GM18507 (cell line): ENCODE measurements around the gene TMEM43.
A peak's percentile ranks its signal among the peaks of the same experiment; 100 is the strongest.

Experiments used
- DNase-seq: peaks from one replicate; pipeline ENCODE4 v3.0.0; 2011; ENCODE audit warnings: low read depth; ENCODE audit not compliant: insufficient read length; ENCODE audit errors: extremely low spot score
- FAIRE-seq: peaks from 2 replicates; lab custom pipeline; 2011; peaks lifted over from hg19 to GRCh38; lab: Jason Lieb, UNC

TMEM43 gene

GRCh38 chr3:14134291-14134690 is 9.4 kb downstream of the TMEM43 start:
- FAIRE-seq (no peak), DNase-seq (no peak)

- FAIRE-seq = no peak
- no peak for DNase-seq
Measured at GRCh38 chr3:14135581-14135980, 10.7 kb downstream of the TMEM43 start.

- no peak for FAIRE-seq
- no peak for DNase-seq
Measured at GRCh38 chr3:14137004-14137403, 12.2 kb downstream of the TMEM43 start.

GRCh38 chr3:14137445-14137844 is 12.6 kb downstream of the TMEM43 start:
- no peak for FAIRE-seq
- no peak for DNase-seq

GRCh38 chr3:14138109-14138877 is 13.4 kb downstream of the TMEM43 start:
- DNase-seq (no peak), FAIRE-seq (no peak)

- DNase-seq (no peak), FAIRE-seq (no peak)
Measured at GRCh38 chr3:14138878-14139655, 14.2 kb downstream of the TMEM43 start.

- no peak for DNase-seq
- FAIRE-seq = no peak
Measured at GRCh38 chr3:14139771-14140170, 14.9 kb downstream of the TMEM43 start.

GRCh38 chr3:14140668-14141067 is 15.8 kb downstream of the TMEM43 start:
- FAIRE-seq (no peak), DNase-seq (no peak)

GRCh38 chr3:14141144-14141543 is 16.3 kb downstream of the TMEM43 start:
- DNase-seq = no peak
- FAIRE-seq = no peak

- FAIRE-seq (no peak), DNase-seq (no peak)
Measured at GRCh38 chr3:14141602-14142341, 16.9 kb downstream of the TMEM43 start.

GRCh38 chr3:14142567-14143270 is 17.9 kb downstream of the TMEM43 start:
- no peak for DNase-seq
- no peak for FAIRE-seq

GRCh38 chr3:14143271-14144225 is 18.7 kb downstream of the TMEM43 start:
- FAIRE-seq (no peak), DNase-seq (no peak)

- peak; percentile 73 for DNase-seq
- peak; percentile 78 for FAIRE-seq
Measured at GRCh38 chr3:14144423-14145075, 19.7 kb downstream of the TMEM43 start.

- FAIRE-seq (no peak), DNase-seq (no peak)
Measured at GRCh38 chr3:14145236-14145635, 20.4 kb downstream of the TMEM43 start.

- no peak for DNase-seq
- FAIRE-seq = no peak
Measured at GRCh38 chr3:14145670-14146380, 21.0 kb downstream of the TMEM43 start.

- FAIRE-seq (no peak), DNase-seq (no peak)
Measured at GRCh38 chr3:14146381-14147065, 21.7 kb downstream of the TMEM43 start.

- DNase-seq (no peak), FAIRE-seq (no peak)
Measured at GRCh38 chr3:14147066-14147435, 22.2 kb downstream of the TMEM43 start.
